Hepatocyte (in vitro differentiated cells): ENCODE results near the gene CBLL1.

Source experiments
- EZH2 ChIP-seq: fragments of 200-600 bp; sonication (generic); IDR thresholded peaks from 2 replicates; pipeline ENCODE4 v1.6.1; 2016; ENCODE audit warnings: antibody characterized with exemption, mild to moderate bottlenecking, borderline replicate concordance
- EZH2phosphoT487 ChIP-seq: fragments of 200-600 bp; sonication (generic); IDR thresholded peaks from one replicate; pipeline ENCODE4 v1.6.1; 2018; ENCODE audit warnings: antibody characterized with exemption, mild to moderate bottlenecking, low read depth, moderate library complexity; ENCODE audit not compliant: unreplicated experiment, severe bottlenecking
- TF ChIP-seq, protein P1 (sequence below): fragments of 200-600 bp; sonication (generic); IDR thresholded peaks from 2 replicates; pipeline ENCODE4 v1.5.1; 2016; ENCODE audit warnings: antibody characterized with exemption, mild to moderate bottlenecking; ENCODE audit not compliant: poor library complexity

DNA sequence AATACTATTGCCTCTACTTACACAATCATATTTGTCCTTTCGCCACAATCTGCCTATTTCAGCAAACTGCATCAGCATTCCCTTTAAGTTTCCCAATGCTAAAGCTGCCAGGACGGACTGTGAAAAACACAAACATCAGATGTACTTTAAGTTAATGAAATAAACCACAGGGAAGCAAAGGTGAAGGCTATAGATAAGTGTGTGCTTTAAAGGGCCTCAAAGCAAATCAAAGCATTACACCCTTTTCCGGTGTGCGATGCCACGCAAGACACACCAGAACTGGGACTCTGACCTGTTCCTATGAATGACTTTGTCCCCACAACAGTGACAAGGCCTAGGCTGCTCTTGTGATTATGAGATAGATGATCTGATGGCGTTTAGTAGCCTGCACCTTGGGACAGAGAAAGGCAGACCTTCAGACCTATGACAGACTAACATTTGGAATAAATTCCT lies 35.7 kb downstream of the CBLL1 start:
- TF ChIP-seq, protein P1, sequence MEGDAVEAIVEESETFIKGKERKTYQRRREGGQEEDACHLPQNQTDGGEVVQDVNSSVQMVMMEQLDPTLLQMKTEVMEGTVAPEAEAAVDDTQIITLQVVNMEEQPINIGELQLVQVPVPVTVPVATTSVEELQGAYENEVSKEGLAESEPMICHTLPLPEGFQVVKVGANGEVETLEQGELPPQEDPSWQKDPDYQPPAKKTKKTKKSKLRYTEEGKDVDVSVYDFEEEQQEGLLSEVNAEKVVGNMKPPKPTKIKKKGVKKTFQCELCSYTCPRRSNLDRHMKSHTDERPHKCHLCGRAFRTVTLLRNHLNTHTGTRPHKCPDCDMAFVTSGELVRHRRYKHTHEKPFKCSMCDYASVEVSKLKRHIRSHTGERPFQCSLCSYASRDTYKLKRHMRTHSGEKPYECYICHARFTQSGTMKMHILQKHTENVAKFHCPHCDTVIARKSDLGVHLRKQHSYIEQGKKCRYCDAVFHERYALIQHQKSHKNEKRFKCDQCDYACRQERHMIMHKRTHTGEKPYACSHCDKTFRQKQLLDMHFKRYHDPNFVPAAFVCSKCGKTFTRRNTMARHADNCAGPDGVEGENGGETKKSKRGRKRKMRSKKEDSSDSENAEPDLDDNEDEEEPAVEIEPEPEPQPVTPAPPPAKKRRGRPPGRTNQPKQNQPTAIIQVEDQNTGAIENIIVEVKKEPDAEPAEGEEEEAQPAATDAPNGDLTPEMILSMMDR, result no peak
- TF ChIP-seq EZH2 (no peak), EZH2phosphoT487 (no peak)
